DMS114 treated with DMSO at 0.1 percent for 48 hours (cell line): ENCODE data around the gene ARMC9.
"Not testable (repeated sequence)": the region's sequence is repeated elsewhere in the genome, so short reads cannot be mapped to it uniquely, and the experiment has no call there.

Source experiments
- DNase-seq: peaks from one replicate; lab custom pipeline; 2025; ENCODE audit not compliant: unreplicated experiment; lab: John Stamatoyannopoulos, UW

Gene ARMC9

GRCh38 chr2:231198291-231199173 lies at the start of gene ARMC9:
Gene ARMC9, plus strand, starts transcription at chr2:231198631. Its CDS starts 7,608 bp downstream, at chr2:231206239.
- peak; percentile 33 for DNase-seq

DNA sequence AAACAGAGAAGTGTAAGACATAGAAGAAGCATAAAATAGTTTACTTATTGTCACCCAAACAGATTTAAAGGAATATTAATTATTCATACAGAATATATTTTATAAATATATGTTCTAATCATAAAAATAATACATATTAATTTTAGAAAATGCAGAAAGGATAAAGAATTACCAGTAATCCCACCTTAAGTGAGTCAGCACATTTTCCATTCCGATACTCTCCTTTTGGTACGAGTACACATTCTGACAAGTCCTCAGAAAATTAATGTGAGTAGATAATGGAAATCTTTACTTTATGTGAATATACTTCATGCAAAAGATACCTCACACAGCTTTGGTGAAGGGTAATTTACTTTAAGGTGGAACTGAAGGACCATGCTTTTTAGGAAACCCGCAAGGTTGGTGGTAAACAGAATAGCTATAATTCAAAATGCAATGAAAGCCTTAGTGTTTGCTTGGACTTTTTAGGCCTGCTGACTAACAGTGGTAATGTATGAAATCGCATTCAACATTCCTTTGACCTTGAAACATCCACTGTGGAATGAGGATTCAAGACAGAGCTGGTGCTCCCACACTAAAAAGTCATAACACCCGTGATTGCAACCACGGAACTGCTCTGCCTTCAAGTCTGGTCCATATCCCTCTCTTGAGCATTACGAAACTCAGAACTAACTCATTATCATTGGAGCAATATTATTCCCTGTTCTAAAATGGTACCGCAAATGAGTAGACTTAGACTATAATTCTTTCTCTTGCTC lies 45.5 kb upstream of the ARMC9 start:
- DNase-seq: no peak

DNA sequence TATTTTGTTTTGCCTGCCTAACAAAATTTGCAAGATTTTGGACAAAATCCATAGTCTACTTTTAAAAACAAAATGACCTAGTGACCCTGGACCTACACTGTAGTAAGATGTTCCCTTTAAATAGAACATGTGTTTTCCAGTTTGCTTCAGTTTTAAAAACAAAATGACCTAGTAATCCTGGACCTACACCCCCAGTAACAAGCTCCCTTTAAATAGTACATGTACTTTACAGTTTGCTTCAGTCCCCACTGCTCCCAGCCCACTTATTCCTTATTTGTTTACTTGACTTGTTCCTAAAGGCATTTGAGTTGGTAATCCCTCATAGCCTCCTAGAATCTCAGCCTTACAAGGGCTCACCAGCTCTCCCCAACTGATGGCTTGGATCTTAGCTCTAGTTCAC lies 39.1 kb upstream of the ARMC9 start:
- DNase-seq: no peak

DNA sequence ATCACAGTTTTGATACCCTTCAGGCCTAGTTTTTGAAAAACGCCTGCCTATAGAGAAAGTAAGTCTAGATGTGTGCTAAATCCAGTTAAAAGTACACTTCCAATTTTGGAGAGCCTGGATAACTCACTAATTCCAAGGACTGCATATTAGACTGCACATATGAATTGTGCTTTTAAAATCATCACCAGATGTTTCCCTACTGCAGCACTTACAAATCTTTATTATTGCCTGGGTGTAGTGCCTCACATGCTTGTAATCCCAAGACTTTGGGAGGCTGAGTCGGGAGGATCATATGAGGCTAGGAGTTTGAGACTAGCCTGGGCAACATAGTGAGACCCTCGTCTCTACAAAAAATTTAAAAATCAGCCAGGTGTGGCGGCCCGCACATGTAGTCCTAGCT lies 37.7 kb upstream of the ARMC9 start:
- DNase-seq: no peak

- no peak for DNase-seq
Observed at GRCh38 chr2:231161252-231161839, 37.1 kb upstream of the ARMC9 start.

DNA sequence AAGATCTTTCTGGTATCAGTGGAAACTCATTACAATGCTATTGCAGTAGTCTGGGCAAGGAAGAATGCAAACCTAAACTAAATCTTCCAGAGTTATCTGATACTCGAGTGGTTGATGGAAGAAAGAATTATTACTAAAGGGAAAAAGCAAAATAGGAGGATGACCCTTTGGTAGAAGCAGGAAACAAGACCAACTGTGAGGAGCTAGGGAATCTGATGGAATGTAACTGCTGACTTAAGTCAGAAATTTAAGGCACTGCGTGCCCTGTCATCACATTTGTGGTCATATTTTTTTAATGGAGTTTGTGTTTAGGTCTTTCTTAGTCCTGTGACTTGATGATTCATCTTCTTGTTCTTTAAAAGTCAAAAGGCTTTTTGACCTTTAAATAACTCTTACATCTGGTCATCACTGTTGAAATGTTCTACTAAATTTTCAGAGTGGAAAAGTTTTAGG lies 36.5 kb upstream of the ARMC9 start:
- no peak for DNase-seq

GRCh38 chr2:231163011-231163410 lies 35.4 kb upstream of the ARMC9 start:
- DNase-seq: no peak

- DNase-seq: no peak
Observed at GRCh38 chr2:231163414-231164095, 34.9 kb upstream of the ARMC9 start.

DNA sequence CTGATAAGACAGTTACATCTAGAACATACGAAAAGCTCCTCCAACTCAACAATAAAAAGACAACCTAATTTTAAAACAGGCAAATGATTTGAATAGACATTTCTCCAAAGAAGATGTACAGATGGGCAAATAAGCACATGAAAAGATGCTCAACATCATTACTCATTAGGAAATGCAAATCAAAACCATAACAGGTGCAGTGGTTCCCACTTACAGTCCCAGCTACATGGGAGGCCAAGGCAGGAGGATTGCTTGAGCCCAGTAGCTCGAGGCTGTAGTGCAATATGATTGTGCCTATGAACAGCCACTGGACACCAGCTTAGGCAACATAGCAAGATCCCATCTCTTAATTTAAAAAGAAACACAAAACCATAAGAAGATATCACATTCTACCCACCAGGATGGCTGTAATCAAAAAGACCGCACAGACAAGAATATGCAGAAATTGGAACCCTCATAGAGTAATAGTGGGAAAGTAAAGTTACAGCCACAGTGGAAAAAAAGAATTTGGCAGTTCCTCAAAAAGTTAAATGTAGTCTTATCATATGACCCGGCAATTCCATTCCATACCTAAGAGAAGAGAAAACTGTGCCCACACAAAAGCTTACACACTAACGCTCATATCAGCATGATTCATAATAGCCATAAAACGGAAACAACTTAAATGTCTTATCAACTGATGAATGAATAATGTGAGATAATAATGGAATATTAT lies 30.5 kb upstream of the ARMC9 start:
- no peak for DNase-seq

GRCh38 chr2:231168460-231169139 lies 29.8 kb upstream of the ARMC9 start:
- DNase-seq: no peak

GRCh38 chr2:231169488-231169887 lies 28.9 kb upstream of the ARMC9 start:
- DNase-seq: no peak

GRCh38 chr2:231170055-231170454 lies 28.4 kb upstream of the ARMC9 start:
- no peak for DNase-seq

DNA sequence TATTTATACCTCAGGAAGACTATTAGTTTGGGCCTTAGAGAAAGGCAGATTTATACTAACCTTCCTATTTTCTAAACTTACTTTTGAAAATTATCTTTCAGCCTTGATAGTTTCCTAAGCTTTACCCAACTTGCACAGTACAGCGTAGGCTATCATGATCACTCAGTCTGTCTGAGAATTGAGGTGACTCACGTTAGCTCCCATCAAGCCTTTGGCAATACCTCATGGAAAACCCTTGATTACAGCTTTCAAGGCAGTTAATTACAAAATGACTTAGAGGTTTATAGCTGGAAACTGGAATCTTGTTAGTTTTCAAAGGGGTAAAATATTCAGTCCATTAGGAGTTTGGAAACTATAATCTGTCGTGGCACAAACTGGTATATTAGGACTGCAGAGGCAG lies 26.4 kb upstream of the ARMC9 start:
- DNase-seq: no peak

GRCh38 chr2:231174211-231174651 lies 24.2 kb upstream of the ARMC9 start:
- no peak for DNase-seq

GRCh38 chr2:231176066-231176465 lies 22.4 kb upstream of the ARMC9 start:
- no peak for DNase-seq

DNA sequence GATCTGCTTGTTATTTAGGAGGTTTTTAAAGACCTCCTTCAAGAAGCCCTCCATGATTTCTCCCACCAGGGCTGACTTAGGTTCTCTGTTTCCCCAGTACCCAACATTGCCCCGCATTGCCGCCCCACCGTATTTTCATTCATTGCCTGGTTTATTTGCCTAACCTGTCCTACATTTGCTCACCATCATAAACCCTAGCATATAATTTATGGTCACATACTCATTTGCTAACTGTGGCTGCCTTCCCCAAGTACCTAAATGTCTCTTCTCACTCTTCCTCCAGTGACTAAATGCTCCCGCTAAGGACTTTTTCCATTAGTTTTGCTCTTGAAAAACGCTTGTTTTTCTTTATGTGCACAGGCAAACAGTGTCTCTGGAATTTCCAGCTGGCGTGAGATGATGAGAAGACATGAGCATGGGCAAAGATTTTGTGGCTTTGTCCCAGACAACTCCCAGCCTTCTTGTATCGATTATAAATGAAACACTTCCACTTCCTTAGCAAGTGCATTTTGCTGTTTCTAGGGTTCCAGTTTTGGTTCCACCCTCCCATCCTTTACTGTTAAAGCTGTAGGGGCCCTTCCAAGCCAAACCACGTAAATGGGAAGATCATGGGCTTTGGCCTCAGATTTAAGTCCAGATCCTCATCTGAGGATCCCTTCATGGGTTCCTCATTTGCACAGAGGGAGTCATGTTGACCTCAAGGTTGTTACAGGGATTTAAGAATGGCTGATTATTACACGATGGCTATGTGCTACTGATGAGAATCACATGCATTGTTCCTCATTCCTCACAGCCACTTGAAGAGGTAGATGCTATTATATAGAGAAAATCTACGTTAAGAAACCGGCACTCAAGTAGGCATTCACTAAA lies 21.0 kb upstream of the ARMC9 start:
- no peak for DNase-seq

GRCh38 chr2:231178805-231179204 lies 19.6 kb upstream of the ARMC9 start:
- not testable (repeated sequence) for DNase-seq

- no peak for DNase-seq
Observed at GRCh38 chr2:231181860-231182512, 16.4 kb upstream of the ARMC9 start.
